Sigmoid colon (tissue), 4 donors: ENCODE measurements around the gene SLC44A1.

ENCODE experiments used
- POLR2AphosphoS5 ChIP-seq, 4 donors: sonication (generic); formaldehyde crosslinking; IDR thresholded peaks; one replicate each; pipeline ENCODE4 v1.6.1; 2017; ENCODE audit warnings: antibody characterized with exemption in 4 of 4
- TF ChIP-seq, protein P1 (sequence below), 4 experiments: fragments of 450-650 bp in 3 of 4; fragments of 200-600 bp in 1 of 4; IDR thresholded peaks; one replicate each; pipeline ENCODE4 v1.5.1; 2016 to 2019; ENCODE audit warnings: antibody characterized with exemption in 4 of 4, mild to moderate bottlenecking in 3 of 4, moderate library complexity in 2 of 4

GRCh38 chr9:105329719-105330062, 85.2 kb downstream of the SLC44A1 start:
- TF ChIP-seq, protein P1, sequence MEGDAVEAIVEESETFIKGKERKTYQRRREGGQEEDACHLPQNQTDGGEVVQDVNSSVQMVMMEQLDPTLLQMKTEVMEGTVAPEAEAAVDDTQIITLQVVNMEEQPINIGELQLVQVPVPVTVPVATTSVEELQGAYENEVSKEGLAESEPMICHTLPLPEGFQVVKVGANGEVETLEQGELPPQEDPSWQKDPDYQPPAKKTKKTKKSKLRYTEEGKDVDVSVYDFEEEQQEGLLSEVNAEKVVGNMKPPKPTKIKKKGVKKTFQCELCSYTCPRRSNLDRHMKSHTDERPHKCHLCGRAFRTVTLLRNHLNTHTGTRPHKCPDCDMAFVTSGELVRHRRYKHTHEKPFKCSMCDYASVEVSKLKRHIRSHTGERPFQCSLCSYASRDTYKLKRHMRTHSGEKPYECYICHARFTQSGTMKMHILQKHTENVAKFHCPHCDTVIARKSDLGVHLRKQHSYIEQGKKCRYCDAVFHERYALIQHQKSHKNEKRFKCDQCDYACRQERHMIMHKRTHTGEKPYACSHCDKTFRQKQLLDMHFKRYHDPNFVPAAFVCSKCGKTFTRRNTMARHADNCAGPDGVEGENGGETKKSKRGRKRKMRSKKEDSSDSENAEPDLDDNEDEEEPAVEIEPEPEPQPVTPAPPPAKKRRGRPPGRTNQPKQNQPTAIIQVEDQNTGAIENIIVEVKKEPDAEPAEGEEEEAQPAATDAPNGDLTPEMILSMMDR (IDR thresholded peaks at IDR 0.05) = no peak
- no peak for TF ChIP-seq POLR2AphosphoS5 (IDR thresholded peaks at IDR 0.05)
